Stimulated activated CD4-positive, alpha-beta T cell treated with anti-CD3 and anti-CD28 coated beads, Interleukin-2, amount 100 ng/mL, for 24 hours (primary cell): ENCODE measurements around the gene FANCD2.
A peak's percentile ranks its signal among the peaks of the same experiment; 100 is the strongest.
"Not testable (repeated sequence)": the region's sequence is repeated elsewhere in the genome, so short reads cannot be mapped to it uniquely, and the experiment has no call there.

Experiments
- DNase-seq, 2 donors: peaks; one replicate each; pipeline ENCODE4 v3.0.0-alpha.2; 2020

The FANCD2 gene

DNA sequence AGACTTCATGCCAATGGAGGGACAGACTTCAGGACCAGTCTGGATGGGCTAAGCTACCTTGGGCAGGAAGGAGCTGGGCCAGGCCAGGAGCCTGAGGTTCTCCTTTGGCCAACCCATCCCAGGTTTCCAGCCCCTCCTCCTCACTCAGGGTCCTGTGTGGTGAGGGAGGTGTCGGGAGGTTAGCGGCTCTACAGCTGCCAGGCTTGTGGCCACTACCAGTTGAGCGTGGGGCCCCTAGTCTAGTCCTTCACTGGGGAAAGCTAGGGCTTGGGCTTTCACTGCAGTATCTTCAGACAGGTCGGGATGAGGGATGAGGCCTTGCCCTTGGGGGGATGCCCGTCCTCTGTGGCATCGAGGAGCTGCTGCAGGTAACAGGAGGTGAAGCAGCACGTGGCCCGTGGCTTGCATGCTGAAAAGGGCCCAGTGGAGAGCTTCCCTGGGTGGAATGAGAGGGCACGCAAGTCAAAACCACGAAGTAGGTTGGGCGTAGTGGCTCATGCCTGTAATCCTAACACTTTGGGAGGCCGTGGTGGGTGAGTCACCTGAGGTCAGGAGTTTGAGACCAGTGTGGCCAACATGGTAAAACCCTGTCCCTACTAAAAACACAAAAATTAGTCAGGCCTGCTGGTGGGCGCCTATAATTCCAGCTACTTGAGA lies 8.5 kb upstream of the FANCD2 start:
- DNase-seq = peak; percentile 48 to 59

DNA sequence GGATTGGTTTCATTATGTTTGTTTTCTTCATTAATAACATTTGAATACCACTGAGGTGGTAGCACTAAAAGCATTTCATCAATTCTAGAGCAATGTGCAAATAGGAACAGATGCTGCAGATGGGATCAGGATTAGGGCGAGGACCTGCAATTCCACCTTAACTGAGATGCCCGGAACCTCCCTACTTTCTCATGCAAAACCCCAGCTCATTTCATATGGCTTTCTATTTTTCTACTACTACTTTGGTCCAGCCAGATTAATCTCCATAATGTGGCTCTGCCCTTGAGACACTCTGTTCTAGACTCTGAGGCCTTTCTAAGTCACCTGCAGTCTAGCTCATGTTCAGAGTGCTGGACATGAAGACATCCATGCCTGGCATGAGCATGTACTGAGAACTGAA lies 7.4 kb upstream of the FANCD2 start:
- DNase-seq = not testable (repeated sequence)

DNA sequence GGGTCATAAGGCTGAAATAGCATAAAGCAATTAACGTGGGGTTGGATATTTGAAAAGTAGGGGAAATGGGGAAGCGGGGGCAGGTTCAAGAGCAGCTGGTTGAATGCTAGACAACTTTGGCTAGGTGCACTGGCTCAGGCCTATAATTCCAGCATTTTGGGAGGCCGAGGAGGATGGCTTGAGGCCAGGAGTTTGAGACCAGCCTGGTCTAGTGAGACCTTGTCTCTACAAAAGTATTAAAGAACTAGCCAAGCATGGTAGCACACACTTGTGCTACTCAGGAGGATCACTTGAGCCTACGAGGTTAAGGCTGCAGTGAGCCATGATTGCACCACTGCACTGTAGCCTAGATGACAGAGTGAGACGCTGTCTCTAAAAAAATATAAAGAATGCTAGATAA lies 6.9 kb upstream of the FANCD2 start:
- no peak for DNase-seq

DNA sequence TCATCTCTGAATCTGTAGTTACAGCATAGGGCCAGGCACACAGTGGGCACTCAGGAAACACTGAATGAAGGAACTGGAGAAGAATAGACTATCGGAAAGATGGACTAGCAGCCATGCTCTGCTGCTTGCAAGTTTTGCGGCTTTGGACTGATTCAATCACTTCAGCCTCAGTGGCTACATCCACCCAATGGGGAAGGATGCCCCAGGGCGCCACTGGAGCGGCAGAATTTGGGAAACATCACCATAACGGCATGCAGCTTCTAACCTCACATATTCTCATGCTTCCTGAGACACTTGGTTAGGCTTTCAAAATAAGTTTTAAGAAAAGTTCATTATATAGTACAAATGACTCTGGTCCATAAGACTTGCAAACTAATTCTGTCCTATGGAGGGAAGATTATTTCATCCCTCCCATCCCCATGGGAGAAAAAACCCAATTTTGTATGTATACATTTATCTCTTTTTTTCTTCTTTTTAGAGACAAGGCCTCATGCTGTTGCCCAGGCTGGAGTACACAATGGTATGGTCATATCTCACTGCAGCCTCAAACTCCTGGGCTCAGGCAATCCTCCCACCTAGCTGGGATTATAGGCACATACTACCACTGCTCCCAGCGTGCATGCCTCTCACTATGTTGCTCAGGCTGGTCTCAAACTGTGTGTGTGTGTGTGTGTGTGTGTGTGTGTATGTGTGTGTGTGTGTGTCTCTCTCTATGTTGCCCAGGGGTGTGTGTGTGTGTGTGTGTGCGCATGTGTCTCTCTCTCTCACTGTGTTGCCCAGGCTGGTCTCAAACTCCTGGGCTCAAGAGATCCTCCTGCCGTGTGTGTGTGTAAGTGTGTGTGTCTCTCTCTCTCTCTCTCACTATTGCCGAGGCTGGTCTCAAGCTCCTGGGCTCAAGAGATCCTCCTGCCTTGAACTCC lies 4.1 kb upstream of the FANCD2 start:
- DNase-seq = no peak

DNA sequence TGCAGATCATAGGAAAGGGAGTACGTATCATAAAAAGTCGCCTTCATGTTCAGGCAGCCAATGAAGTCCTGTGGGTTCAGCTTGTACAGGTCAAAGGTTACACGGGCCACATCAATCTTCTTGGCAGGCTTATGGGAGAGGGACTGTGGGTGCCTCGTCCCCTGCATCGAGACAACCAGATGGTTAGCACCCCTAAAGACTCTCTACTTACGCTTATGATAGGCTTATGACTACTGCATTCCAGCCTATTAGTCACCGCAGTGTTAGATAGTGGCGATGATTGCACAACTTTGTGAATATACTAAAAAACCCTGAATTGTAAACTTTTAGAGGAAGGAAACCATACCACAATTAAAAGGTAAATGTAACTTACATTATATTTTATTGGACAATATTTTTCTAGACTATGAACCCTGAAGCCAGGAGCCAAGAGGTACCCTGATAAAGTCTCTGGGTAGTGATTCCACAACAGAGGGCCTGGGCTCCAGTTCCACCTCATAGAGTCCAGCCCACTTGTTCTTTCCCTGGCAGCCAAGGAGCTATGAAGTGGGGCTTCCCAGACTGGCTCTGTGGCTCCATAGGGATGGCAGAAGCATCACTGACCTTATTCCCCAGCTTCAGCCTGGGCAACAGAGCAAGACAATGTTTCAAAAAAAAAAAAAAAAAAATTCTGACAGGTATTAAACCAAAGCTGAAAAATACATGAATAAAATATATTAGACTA lies 2.5 kb upstream of the FANCD2 start:
- no peak for DNase-seq

DNA sequence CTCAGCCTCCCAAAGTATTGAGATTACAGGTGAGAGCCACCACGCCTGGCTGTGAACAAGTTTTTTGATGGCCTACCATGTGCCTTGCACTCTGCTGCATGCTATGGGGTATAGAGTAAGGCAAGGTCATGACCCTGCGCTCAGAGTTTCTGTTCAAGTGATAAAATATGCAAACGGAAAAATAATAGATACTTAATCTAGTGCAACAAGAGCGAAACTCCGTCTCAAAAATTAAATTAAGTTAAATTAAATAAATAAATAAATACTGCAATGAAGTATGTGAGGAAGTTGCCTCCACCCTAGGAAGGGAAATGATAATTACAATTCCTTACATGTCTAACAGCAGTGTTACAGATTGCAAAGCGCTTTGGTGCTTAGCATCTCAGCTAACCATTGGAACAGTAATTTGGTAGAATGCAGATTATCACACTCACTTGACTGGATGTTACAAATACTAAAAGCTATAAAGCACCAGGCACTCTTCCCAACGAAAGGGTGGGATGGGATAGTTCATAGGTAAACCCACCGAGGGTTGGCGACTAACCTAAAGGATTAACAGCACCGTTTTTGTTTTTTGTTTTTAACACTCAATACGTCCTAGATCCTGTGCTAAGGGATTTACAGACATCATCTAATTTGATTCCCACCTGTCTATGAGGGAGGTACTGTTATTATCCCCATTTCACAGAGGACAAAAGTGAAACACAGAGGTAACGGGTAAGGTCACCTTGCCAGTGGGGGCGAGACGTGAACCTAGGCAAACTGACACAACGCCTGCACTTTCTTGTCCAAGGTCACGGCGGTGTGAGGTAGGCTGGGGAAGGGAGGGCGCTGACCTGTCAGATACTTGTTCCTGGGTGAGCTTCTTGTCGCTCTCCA lies 793 bp upstream of the FANCD2 start:
- no peak for DNase-seq

DNA sequence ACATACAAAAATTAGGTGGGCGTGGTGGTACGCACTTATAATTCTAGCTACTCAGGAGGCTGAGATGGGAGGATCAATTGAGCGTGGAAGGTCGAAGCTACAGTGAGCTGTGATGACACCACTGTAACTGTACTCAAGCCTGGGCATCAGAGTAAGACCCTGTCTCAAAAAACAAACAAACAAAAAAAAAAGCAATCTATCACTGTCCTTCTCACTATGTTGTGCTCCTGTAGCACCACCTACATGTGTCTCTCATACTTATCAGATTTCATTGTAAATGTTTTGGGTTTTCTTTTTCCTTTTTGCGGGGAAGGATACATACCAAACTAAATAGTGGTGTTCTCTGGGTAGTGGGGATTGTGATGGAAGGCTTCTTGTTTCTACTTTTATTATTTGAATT lies 14.8 kb downstream of the FANCD2 start:
- no peak for DNase-seq

DNA sequence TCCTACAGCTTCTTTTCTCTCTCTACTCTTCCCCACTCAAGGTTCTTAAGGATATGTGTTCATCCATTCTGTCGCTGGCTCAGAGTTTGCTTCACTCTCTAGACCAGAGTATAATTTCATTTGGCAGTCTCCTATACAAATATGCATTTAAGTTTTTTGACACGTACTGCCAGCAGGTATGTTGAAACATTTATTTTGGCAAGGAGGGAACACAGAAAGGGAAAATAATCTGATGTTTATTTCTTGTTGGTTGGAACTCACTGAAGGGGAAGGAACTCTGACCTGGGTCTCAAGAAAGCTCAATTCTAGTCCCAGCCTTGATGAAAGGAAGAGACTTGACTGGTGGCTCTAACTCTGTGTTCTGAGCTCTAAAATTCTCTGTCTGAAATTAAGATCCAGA lies 21.6 kb downstream of the FANCD2 start:
- no peak for DNase-seq

DNA sequence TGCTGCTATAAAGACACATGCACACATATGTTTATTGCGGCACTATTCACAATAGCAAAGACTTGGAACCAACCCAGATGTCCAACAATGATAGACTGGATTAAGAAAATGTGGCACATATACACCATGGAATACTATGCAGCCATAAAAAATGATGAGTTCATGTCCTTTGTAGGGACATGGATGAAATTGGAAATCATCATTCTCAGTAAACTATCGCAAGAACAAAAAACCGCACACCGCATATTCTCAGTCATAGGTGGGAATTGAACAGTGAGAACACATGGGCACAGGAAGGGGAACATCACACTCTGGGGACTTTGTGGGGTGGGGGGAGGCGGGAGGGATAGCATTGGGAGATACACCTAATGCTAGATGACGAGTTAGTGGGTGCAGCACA lies 26.8 kb downstream of the FANCD2 start:
- not testable (repeated sequence) for DNase-seq

DNA sequence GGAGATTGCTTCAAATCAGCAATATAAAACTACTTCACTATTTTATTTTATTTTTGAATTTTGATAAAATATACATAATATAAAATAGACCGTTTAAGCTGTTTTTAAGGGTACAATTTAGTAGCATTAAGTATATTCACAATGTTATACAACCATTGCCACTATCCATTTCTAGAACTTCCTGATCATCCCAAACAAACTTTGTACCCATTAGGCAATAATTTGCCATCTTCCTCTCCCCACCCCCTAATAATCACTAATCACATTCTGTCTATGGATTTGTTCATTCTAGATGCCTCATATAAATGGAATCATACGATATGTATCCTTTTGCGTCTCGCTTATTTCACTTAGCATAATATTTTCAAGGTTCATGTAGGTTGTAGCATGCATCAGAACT lies 28.9 kb downstream of the FANCD2 start:
- DNase-seq = no peak

DNA sequence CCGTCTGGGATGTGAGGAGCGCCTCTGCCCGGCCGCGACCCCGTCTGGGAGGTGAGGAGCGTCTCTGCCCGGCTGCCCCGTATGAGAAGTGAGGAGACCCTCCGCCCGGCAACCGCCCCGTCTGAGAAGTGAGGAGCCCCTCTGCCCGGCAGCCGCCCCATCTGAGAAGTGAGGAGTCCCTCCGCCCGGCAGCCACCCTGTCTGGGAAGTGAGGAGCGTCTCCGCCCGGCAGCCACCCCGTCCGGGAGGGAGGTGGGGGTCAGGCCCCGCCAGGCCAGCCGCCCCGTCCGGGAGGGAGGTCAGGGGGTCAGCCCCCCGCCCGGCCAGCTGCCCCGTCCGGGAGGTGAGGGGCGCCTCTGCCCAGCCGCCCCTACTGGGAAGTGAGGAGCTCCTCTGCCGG lies 43.8 kb downstream of the FANCD2 start:
- not testable (repeated sequence) for DNase-seq

DNA sequence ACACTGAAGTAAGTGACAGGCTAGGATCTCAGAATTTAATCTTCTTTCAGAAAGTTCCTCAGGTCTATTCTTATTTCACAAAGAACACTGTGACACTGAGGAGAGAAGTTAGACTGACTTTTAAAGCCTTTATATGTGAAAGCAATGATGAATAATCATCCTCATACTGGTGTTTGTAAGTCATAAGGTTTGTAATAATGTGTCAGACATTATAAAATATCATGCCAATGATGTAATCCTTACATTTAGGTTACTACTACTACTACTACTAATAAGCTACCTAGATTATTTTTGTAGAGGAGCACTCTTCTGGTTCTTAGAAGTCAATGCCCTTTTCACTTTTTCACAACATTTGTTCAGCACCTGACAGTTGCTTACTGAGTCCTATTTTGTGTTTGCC lies 48.4 kb downstream of the FANCD2 start:
- DNase-seq = no peak

DNA sequence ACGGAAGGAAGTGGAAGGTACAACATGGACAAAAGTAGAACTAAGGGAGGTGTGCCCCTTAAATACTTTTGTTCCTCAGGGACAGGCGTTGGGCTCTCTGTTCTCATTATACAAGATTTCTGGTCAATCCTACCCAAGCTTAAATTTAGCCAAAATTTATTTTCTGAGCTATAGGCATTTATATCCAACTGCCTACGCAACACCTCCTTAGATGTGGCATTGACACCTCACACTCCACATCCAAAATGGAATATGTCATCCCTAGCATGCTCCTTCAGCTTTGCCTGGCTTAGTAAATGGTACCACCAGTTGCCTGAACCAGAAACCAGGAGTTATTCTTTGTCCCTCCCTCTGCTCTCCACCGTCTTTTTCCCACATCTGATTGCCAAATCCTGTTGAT lies 55.6 kb downstream of the FANCD2 start:
- no peak for DNase-seq

DNA sequence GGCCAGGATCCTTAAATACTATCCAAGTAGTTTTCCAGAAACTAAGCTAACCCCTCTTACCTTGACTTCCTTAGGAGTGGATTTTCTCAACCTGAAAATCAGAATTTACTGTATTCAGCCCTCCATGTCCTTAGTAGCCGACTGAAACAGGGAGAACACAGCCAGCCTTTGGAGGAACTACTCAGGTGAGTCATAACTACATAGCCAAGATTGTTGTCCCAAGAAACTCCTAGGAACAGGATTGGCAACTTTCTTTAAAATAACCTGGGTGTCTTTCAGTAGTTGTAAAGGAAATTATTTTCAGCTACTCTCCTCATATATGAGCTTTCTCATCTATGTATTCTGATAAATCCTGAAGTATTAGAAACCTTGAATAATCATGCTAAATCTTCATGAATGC lies 59.5 kb downstream of the FANCD2 start:
- DNase-seq = no peak

DNA sequence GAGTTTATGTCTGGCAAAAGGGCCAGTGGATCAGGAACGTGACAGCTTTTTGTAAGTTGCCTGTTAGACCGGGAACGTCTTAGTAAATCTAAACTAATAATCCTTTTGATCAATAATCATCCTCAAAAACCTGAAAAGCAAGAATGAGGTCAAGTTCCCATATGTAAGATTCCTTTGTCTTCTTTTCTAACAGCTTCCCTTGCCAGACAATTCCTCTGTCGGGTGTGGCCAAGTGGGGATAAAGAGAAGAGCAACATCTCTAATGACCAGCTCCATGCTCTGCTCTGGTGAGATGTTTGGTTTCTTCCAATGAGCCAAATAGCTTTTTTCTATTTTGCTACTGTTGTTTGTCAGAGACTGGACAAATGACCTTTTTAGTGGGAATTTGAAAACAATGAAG lies 62.0 kb downstream of the FANCD2 start:
- DNase-seq = no peak

DNA sequence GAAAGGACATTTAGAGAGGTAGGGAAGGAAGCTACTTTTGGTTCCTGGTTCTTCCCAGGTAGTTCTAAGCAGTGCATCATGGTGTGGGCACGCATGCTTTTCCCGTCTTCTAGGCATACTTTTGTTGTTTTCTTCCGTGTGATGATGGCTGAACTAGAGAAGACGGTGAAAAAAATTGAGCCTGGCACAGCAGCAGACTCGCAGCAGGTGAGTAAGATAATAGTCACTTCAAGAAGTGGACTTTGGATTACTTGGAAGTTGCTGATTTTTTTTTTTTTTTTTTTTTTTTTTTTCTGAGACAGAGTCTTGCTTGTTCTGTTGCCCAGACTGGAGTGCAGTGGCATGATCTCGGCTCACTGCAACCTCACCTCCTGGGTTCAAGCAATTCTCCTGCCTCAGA lies 63.9 kb downstream of the FANCD2 start:
- no peak for DNase-seq

DNA sequence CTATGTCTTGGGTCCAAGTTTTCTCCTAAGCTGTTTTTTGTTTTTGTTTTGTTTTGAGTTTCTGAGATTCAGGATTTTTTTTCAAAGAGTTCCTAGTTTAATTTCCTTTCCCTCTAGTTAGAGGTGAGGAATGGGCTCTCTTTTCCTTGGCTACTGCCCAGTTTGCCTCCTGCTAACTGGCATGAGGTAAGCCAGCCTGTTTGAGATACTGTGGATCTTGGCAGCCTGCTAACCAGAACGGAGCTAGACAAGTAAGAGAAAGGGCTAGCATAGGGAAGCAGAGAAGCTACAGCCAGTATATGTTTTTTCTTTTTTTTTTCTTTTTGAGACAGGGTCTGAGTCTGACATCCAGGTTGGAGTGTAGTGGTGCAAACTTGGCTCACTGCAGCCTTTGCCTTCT lies 64.5 kb downstream of the FANCD2 start:
- not testable (repeated sequence) for DNase-seq

DNA sequence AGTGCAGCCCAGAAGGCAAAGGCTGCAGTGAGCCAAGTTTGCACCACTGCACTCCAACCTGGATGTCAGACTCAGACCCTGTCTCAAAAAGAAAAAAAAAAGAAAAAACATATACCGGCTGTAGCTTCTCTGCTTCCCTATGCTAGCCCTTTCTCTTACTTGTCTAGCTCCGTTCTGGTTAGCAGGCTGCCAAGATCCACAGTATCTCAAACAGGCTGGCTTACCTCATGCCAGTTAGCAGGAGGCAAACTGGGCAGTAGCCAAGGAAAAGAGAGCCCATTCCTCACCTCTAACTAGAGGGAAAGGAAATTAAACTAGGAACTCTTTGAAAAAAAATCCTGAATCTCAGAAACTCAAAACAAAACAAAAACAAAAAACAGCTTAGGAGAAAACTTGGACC lies 65.2 kb downstream of the FANCD2 start:
- not testable (repeated sequence) for DNase-seq

DNA sequence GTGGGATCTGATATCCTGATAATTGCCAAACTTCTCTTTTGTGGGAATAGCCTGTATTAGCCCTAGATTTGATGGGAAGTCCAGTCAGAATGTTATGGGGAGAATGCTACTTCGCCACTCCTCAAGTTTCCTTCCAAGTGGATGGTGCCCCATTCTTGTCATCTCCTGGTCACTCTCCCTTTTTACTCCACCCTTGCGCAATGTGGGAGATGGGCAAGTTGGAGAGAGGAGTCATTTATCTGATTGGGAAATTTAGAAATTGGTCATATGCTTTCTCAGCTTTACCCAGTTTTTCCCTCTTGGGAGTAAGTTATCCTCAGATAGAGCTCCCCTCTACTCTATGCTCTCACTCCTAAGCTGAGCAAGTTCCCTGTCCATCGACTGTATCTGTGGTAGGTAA lies 67.4 kb downstream of the FANCD2 start:
- DNase-seq = no peak

DNA sequence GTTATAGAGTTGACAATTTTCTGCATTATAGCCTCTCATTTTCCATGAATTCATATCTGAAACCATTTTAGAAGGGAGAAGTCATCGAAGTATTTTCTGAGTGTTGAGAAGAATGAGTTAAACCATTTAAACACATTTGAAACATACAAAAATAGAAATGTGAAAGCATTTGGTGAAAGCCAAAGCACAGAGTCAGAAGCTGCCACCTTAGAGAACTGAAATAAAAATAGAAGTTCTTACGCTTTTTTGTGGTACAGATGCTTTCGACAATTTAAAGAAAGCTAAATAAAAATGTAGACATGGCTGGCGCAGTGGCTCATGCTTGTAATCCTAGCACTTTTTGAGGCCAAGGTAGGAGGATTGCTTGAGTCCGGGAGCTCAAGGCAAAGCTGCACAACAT lies 72.8 kb downstream of the FANCD2 start:
- DNase-seq = no peak

DNA sequence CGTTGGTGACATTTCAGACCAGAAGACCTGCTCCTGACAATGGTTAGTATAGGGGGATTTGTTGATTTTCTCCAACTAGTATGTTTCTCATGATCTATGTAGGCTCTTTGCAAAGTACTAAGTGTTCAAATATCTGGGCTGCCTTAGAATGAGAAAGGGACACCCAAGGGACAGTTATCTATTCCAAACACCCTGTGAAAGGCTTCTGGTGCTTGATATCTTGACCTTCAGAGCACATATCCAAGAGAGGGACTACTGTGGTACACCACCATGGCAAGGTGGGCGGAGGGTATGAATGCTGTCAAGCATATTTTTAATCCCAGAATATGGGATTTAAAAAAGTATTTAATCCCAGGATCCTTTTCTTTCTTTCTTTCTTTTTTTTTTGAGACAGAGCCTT lies 80.7 kb downstream of the FANCD2 start:
- DNase-seq = no peak

DNA sequence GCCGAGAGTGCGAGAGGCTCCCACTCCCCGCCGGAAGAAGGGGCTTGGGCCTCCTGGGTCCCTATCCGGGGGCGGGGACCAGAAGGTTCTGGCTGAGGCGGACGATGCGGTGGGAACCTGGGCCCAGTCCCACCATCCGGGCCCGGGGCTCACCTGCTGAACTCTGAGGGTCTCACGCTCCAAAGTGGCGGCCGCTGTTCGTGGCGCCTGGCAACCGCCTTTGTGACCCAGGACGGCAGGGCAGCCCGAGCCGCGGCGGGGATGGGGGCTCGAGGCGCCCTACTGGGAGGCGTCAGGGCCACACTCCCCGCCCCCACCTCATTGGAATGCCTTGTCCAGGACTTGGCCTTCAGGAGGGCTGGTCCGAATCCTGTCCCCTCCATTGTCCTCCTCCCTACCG lies 81.9 kb downstream of the FANCD2 start, which contains the start of gene FANCD2OS:
TSS of gene FANCD2OS (minus strand) at position 165 of the 400 bp plus-strand sequence. CDS start 3,481 bp downstream, outside the sequence.
- no peak for DNase-seq
